Measurements from ENCODE around the gene PPFIA4. TPM values are rescaled to one million over a fixed set of nuclear protein-coding genes. Genes with fewer than 3 reads are reported as not detected.

PPFIA4 gene
- total and polyA plus RNA-seq, 2 of the 4 experiments (the other 2 are of a cell fraction), result 5.4 to 13.7 TPM

DNA sequence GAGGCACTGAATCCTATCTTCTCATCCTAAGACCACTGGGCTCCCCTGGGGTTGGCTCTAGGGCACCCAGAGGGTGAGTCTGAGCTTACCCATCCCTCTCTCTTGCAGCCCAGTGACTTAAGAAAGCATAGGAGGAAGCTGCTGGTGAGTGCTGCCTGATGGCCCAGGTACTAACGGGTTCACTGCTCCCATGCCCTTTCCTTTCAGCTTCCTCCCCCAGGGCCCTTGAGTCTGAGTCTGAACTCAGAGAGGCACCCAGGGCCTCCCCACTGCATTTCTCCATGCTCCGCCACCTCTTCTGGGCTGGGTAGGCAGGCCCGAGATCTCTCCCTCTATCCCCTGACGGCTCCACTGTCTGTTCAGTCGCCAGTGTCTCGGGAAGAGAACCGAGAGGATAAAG is 29.7 kb downstream of the PPFIA4 start:
- no peak overlapping the region for H3K4me2 ChIP-seq (ENCODE audit: low read depth, low read length)
- no peak overlapping the region for H3K56ac ChIP-seq (ENCODE audit: extremely low read depth, insufficient read depth, low read length)
- in situ Hi-C loops (cut with MboI; ENCODE audit: low sequenced_read_pairs) (no loop called here), intact Hi-C loops (cut with micrococcal nuclease) (no loop called here), dilution Hi-C loops (cut with HindIII; ENCODE audit: low sequenced_read_pairs, unreplicated experiment) (no loop called here)
- no peak for ATAC-seq (ENCODE audit: low read depth)
- H2BK5ac ChIP-seq (ENCODE audit: low read depth, low read length, poor library complexity, severe bottlenecking), result no peak overlapping the region
- H4K8ac ChIP-seq (ENCODE audit: low read depth in 2 of 2, low read length in 2 of 2), result no peak overlapping the region
- no peak overlapping the region for H3K18ac ChIP-seq (ENCODE audit: low read depth, low read length)
- H3K4ac ChIP-seq (ENCODE audit: low read depth, low read length), result no peak overlapping the region
- no peak overlapping the region for H2BK15ac ChIP-seq (ENCODE audit: low read depth, low read length)
- POLR2A ChIA-PET (ENCODE audit: unreplicated experiment), result no interaction called here
- H2AK9ac ChIP-seq (replicated peaks; ENCODE audit: low read depth, low read length, poor library complexity), result no peak overlapping the region
- WGBS, 2 experiments (ENCODE audit: extremely low coverage in 2 of 2, insufficient read length in 1 of 2), result 100% methylated on average over 1 of the region's 7 CpGs; no CpG with 5 or more reads in 1 of the 2 experiments
- H3K4me3 ChIP-seq (ENCODE audit: insufficient read depth, low read depth, low read length), result no peak overlapping the region
- H4K91ac ChIP-seq (ENCODE audit: insufficient read depth, low read depth, low read length), result no peak overlapping the region
- no peak overlapping the region for H3K27ac ChIP-seq (ENCODE audit: insufficient read depth, low read length)
- no peaks in the 10 kb centered on the region for H4K20me1 ChIP-seq (ENCODE audit: insufficient read depth, low read length)
- H4K5ac ChIP-seq (ENCODE audit: low read depth, low read length), result no peak overlapping the region
- H3K14ac ChIP-seq (replicated peaks; ENCODE audit: low read depth, low read length), result no peak overlapping the region
- H3K9me3 ChIP-seq (ENCODE audit: control insufficient read depth, insufficient read depth, low read length), result no peaks in the 10 kb centered on the region
- no peak overlapping the region for H2BK120ac ChIP-seq (ENCODE audit: low read depth, low read length)
- H2AFZ ChIP-seq (replicated peaks; ENCODE audit: low read length, poor library complexity), result no peak overlapping the region
- peaks cover 3% of the 10 kb centered on the region; the same call in 1 of the 2 replicates for H3K4me1 ChIP-seq (ENCODE audit: control insufficient read depth, insufficient read depth, low read length)
- no peak overlapping the region for H2BK20ac ChIP-seq (ENCODE audit: low read depth, low read length)
- no peak overlapping the region for H3K23ac ChIP-seq (ENCODE audit: low read depth, low read length)
- peaks cover 19% of the 10 kb centered on the region for H3K36me3 ChIP-seq (ENCODE audit: control insufficient read depth, insufficient read depth, low read length)
- CTCF ChIA-PET, result interaction anchor here (0.9 kb wide), 1 partner anchor 150 kb away, joined by 3 read pairs; no protein-coding TSS in a partner anchor
- peaks cover 3% of the 10 kb centered on the region; the same call in 1 of the 2 replicates for H3K27me3 ChIP-seq (ENCODE audit: control insufficient read depth, insufficient read depth, low read length)
- H3K9ac ChIP-seq (ENCODE audit: low read depth, low read length), result no peak overlapping the region
- DNase-seq, result no peak
- BruUV-seq (replicated peaks), result no TSS peak
- TF ChIP-seq MXI1 (IDR thresholded peaks at IDR 0.05; ENCODE audit: borderline replicate concordance, low read depth, low read length) (no peak), CEBPB (IDR thresholded peaks at IDR 0.05; ENCODE audit: low read depth, low read length) (no peak), NFE2L2 (IDR thresholded peaks at IDR 0.05; ENCODE audit: low read depth, low read length) (no peak), BHLHE40 (IDR thresholded peaks at IDR 0.05; ENCODE audit: low read depth, low read length) (no peak), CHD1 (IDR thresholded peaks at IDR 0.05; ENCODE audit: low read depth, low read length) (no peak), RAD21 (IDR thresholded peaks at IDR 0.05; ENCODE audit: low read length) (no peak), RFX5 (IDR thresholded peaks at IDR 0.05; ENCODE audit: low read depth, low read length) (no peak), SMC3 (IDR thresholded peaks at IDR 0.05; ENCODE audit: low read depth, low read length) (no peak), FOS (IDR thresholded peaks at IDR 0.05; ENCODE audit: low read depth, low read length) (no peak), MAZ (IDR thresholded peaks at IDR 0.05; ENCODE audit: borderline replicate concordance, low read depth, low read length) (no peak), POLR2A (IDR thresholded peaks at IDR 0.05; ENCODE audit: low read depth, low read length) (no peak), MAFK (IDR thresholded peaks at IDR 0.05; ENCODE audit: low read depth, low read length) (no peak), RCOR1 (IDR thresholded peaks at IDR 0.05; ENCODE audit: insufficient replicate concordance, low read length) (no peak)
- TF ChIP-seq, protein P1, sequence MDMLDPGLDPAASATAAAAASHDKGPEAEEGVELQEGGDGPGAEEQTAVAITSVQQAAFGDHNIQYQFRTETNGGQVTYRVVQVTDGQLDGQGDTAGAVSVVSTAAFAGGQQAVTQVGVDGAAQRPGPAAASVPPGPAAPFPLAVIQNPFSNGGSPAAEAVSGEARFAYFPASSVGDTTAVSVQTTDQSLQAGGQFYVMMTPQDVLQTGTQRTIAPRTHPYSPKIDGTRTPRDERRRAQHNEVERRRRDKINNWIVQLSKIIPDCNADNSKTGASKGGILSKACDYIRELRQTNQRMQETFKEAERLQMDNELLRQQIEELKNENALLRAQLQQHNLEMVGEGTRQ (IDR thresholded peaks at IDR 0.05; ENCODE audit: low read depth, low read length), result no peak
- TF ChIP-seq, protein P2, sequence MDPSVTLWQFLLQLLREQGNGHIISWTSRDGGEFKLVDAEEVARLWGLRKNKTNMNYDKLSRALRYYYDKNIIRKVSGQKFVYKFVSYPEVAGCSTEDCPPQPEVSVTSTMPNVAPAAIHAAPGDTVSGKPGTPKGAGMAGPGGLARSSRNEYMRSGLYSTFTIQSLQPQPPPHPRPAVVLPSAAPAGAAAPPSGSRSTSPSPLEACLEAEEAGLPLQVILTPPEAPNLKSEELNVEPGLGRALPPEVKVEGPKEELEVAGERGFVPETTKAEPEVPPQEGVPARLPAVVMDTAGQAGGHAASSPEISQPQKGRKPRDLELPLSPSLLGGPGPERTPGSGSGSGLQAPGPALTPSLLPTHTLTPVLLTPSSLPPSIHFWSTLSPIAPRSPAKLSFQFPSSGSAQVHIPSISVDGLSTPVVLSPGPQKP (IDR thresholded peaks at IDR 0.05; ENCODE audit: borderline replicate concordance, low read depth, low read length), result no peak
- H2AK5ac ChIP-seq (ENCODE audit: low read depth, low read length), result no peak overlapping the region
- no peaks in the 10 kb centered on the region for H3K79me1 ChIP-seq (ENCODE audit: low read depth in 1 of 2, low read length in 2 of 2)
- no peaks in the 10 kb centered on the region for H3K9me1 ChIP-seq (ENCODE audit: insufficient read depth, low read length)
